HG02840 (cell line): Measurements from ENCODE around the gene SPATS2.
"Not testable (repeated sequence)": the region's sequence is repeated elsewhere in the genome, so short reads cannot be mapped to it uniquely, and the experiment has no call there.

ENCODE experiments used
- ATAC-seq: cut with Tn5 transposase; IDR thresholded peaks from one replicate; pipeline ENCODE4 v1.9.1; 2021; ENCODE audit warnings: mild to moderate bottlenecking, moderate library complexity, moderate number of reproducible peaks; ENCODE audit not compliant: unreplicated experiment, low FRiP score

SPATS2 gene

GRCh38 chr12:49388682-49389386, 21.6 kb downstream of the SPATS2 start:
- ATAC-seq: no peak

GRCh38 chr12:49389387-49389703, 22.1 kb downstream of the SPATS2 start:
- no peak for ATAC-seq

- no peak for ATAC-seq
Observed at GRCh38 chr12:49397000-49397399, 29.7 kb downstream of the SPATS2 start.

GRCh38 chr12:49400304-49400703, 33.0 kb downstream of the SPATS2 start:
- ATAC-seq: no peak

GRCh38 chr12:49403971-49404450, 36.7 kb downstream of the SPATS2 start:
- no peak for ATAC-seq

GRCh38 chr12:49404956-49405355, 37.7 kb downstream of the SPATS2 start:
- ATAC-seq: no peak

GRCh38 chr12:49410818-49411217, 43.6 kb downstream of the SPATS2 start:
- ATAC-seq: no peak

- ATAC-seq: no peak
Observed at GRCh38 chr12:49413010-49413409, 45.7 kb downstream of the SPATS2 start.

- no peak for ATAC-seq
Observed at GRCh38 chr12:49413796-49414195, 46.5 kb downstream of the SPATS2 start.

GRCh38 chr12:49414364-49414763, 47.1 kb downstream of the SPATS2 start:
- no peak for ATAC-seq

- ATAC-seq: no peak
Observed at GRCh38 chr12:49415521-49415970, 48.3 kb downstream of the SPATS2 start.

- no peak for ATAC-seq
Observed at GRCh38 chr12:49416892-49417291, 49.6 kb downstream of the SPATS2 start.

GRCh38 chr12:49417558-49417957, 50.3 kb downstream of the SPATS2 start:
- no peak for ATAC-seq

GRCh38 chr12:49420556-49420955, 53.3 kb downstream of the SPATS2 start:
- no peak for ATAC-seq

- ATAC-seq: no peak
Observed at GRCh38 chr12:49422114-49422513, 54.9 kb downstream of the SPATS2 start.

GRCh38 chr12:49428793-49429192, 61.5 kb downstream of the SPATS2 start:
- no peak for ATAC-seq

GRCh38 chr12:49432616-49433015, 65.4 kb downstream of the SPATS2 start:
- ATAC-seq: no peak

GRCh38 chr12:49436799-49437198, 69.5 kb downstream of the SPATS2 start:
- not testable (repeated sequence) for ATAC-seq

- no peak for ATAC-seq
Observed at GRCh38 chr12:49439042-49439441, 71.8 kb downstream of the SPATS2 start.

GRCh38 chr12:49440035-49440434, 72.8 kb downstream of the SPATS2 start:
- no peak for ATAC-seq

GRCh38 chr12:49442915-49443314, 75.7 kb downstream of the SPATS2 start:
- no peak for ATAC-seq

GRCh38 chr12:49446571-49446970, 79.3 kb downstream of the SPATS2 start:
- ATAC-seq: no peak

GRCh38 chr12:49448858-49449257, 81.6 kb downstream of the SPATS2 start:
- no peak for ATAC-seq
